Ishikawa (cell line): ENCODE measurements around the gene PTTG1IP.

Experiments used
- CEBPB ChIP-seq: IDR thresholded peaks from 2 replicates; pipeline ENCODE4 v1.6.1; 2012
- CREB1 ChIP-seq: IDR thresholded peaks from 2 replicates; pipeline ENCODE4 v1.6.1; 2012; ENCODE audit warnings: low read depth
- EGR1 ChIP-seq: IDR thresholded peaks from 2 replicates; pipeline ENCODE4 v1.6.1; 2012
- EP300 ChIP-seq: IDR thresholded peaks from 2 replicates; pipeline ENCODE4 v1.6.1; 2012; ENCODE audit warnings: borderline replicate concordance
- FOXM1 ChIP-seq: IDR thresholded peaks from 2 replicates; pipeline ENCODE4 v1.6.1; 2012; ENCODE audit warnings: low read depth, borderline replicate concordance
- MAX ChIP-seq: IDR thresholded peaks from 2 replicates; pipeline ENCODE4 v1.6.1; 2012
- NFIC ChIP-seq: IDR thresholded peaks from 2 replicates; pipeline ENCODE4 v1.6.1; 2012
- RAD21 ChIP-seq: IDR thresholded peaks from 2 replicates; pipeline ENCODE4 v1.6.1; 2012; ENCODE audit warnings: low read depth
- REST ChIP-seq: IDR thresholded peaks from 2 replicates; pipeline ENCODE4 v1.6.1; 2012; ENCODE audit warnings: low read depth, mild to moderate bottlenecking
- TAF1 ChIP-seq: IDR thresholded peaks from 2 replicates; pipeline ENCODE4 v1.6.1; 2012; ENCODE audit warnings: low read depth, mild to moderate bottlenecking
- TCF12 ChIP-seq: IDR thresholded peaks from 2 replicates; pipeline ENCODE4 v1.6.1; 2012; ENCODE audit warnings: low read depth
- TEAD4 ChIP-seq: IDR thresholded peaks from 2 replicates; pipeline ENCODE4 v1.6.1; 2012
- USF1 ChIP-seq: IDR thresholded peaks from 2 replicates; pipeline ENCODE4 v1.6.1; 2012
- YY1 ChIP-seq: IDR thresholded peaks from 2 replicates; pipeline ENCODE4 v1.6.1; 2012; ENCODE audit warnings: low read depth
- ZBTB7A ChIP-seq: IDR thresholded peaks from 2 replicates; pipeline ENCODE4 v1.6.1; 2012; ENCODE audit warnings: low read depth

The PTTG1IP gene

GRCh38 chr21:44871576-44872269 is 1.8 kb downstream of the PTTG1IP start:
- TF ChIP-seq YY1 (no peak), TAF1 (no peak), EGR1 (no peak), ZBTB7A (no peak), CEBPB (no peak), RAD21 (no peak), USF1 (no peak), TEAD4 (no peak), MAX (no peak), CREB1 (no peak)

GRCh38 chr21:44870748-44871495 is 2.6 kb downstream of the PTTG1IP start:
- TF ChIP-seq TCF12, result no peak
- no peak for TF ChIP-seq TAF1
- no peak for TF ChIP-seq TEAD4

GRCh38 chr21:44869781-44870747 is 3.4 kb downstream of the PTTG1IP start:
- TF ChIP-seq TAF1 (no peak), TCF12 (0 out of 2 replicates have a peak, but pooled peaks have one; percentile 34), MAX (no peak), YY1 (no peak), TEAD4 (peak; percentile 88), CEBPB (no peak), RAD21 (peak; percentile 7; the same call in 1 of the 2 replicates), NFIC (no peak), CREB1 (no peak), EP300 (peak; percentile 34; the same call in 1 of the 2 replicates), FOXM1 (no peak), REST (no peak)

- TF ChIP-seq NFIC (no peak), TCF12 (no peak), TEAD4 (no peak), TAF1 (no peak), CREB1 (no peak), FOXM1 (no peak), REST (no peak), ZBTB7A (no peak), RAD21 (no peak), EGR1 (no peak), USF1 (no peak), YY1 (no peak), CEBPB (no peak), EP300 (no peak), MAX (no peak)
Observed at GRCh38 chr21:44868707-44869106, 4.8 kb downstream of the PTTG1IP start.
